GM21381 (cell line): ENCODE results near the gene VSX1.

Source experiments
- ATAC-seq: cut with Tn5 transposase; IDR thresholded peaks from one replicate; pipeline ENCODE4 v1.9.1; 2021; ENCODE audit warnings: mild to moderate bottlenecking, moderate library complexity; ENCODE audit not compliant: unreplicated experiment

VSX1 gene

DNA sequence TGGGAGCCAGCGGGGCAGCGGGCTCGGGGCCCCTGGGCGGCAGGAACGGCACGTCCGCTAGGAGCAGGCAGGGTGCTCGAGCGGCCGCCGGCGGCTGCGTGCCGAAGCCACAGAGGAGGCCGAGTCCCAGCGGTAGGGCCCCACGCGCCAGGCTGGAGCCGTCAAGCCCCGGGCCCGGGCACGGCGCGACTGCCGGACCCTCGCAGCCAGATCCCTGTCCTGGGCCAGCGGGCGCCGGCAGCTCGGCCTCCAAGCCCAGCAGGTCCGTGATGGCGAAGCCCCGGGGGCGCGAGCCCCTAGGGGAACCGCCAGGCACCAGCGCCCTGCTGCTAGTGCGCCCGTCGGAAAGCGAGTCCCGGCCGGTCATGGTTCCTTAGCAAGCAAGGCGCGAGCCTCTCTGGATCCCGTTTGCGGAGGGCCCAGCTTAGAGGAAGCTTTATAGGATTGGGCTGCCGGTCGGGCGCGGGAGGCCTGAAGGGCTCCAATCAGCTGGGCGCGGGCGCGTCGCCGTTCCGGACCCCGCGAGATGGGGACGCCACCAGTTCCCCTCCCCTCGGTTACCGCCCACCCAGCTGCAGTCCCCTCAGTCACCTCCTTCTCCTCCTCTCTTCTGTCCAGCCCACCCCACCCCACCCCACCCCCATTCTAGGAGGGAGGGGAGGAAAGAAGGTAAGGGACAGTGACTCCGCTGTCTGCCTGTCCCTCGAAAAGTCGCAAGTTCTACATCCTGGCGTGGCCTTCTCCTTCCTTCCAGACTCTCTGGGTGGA is at the start of gene VSX1:
Gene VSX1 (minus strand): TSS at position 412 of the 768 bp plus-strand sequence. CDS start 45 bp downstream, at position 367.
- no peak for ATAC-seq

DNA sequence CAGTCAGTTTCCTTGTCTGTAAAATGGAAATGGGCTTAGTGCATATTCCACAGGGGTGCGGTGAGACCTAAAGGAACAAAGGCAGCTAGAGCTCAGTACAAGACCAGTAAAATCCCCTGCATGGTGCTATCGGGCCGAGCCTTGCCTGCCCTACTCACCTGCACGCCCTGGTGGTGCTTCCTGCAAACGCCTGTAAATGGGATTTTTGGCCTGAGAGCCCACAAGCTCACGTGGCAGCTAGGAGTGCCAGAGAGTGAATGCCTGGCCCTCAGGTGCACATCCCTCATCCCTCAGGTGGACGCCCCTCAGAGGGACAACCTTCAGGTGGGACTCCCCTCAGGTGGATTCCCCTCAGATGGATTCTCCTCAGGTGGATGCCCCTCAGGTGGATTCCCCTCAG is 48.0 kb upstream of the VSX1 start:
- no peak for ATAC-seq

DNA sequence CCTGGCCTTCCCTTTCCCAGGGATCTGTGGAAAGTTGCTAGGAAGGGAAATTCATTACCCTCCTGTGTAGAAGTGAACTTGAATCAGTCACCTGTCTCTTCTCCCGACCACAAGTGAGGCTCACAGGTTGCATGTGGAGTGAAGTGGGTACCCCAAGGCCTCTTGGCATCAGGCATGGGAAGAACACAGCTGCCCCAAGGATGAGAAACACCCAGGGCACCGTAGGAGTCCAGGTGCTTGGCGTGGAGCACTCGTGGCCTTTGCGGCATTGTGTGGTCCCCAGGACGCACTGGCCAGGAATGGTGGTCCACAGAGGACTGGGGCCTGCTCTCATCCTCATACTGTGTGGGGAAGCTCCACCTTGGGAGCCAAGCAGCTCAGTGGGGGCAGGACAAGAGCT is 47.5 kb upstream of the VSX1 start:
- ATAC-seq: no peak

DNA sequence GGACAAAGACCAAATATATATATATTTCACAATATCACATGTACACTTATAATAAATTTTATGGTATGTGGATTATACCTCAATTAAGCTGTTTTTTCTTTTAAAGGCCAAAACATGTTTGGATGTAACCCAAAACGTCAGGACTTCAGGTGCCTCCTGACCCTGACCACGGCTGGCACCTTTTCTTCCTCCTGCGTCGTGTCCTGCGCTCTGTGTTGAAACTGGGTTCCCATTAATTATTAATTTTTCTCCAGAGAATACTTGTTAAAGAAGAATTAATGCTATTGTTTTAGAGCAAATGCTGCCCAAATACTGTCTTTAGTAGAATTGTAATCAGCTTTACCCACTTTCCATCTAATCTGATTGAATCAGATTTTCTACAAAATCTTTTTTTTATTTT is 46.7 kb upstream of the VSX1 start:
- no peak for ATAC-seq

DNA sequence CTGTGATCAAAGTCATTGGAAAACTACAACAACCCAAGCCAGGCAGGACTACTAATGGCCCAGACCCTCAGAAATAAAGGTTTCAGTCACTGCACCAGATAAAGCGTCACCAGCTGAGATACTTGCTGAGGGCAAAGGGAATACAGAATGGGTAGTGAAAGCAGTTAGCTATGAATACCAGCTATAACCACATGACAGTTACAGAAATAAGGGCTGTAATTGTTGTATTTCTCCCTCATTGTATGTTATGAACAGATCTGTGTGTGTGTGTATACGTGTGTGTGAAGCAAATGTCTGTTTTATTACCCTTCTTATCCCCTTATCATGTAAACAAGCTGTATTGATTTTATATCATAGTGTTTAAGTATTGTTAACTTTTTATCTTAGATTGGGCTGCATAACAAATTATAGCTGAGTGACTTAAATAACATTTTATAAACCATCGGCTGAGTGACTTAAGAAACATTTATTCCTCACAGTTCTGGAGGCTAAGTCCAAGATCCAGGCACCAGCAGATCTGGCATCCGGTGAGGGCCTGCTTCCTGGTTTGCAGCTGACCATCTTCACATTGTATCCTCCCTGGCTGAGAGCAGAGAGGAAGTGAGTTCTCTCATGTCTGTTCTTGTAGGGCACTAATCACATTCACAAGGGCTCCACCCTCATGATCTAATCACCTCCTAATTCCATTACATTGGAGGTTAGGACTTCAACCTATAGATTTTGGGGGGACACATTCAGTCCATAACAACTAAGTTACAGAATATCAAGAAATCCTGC is 46.0 kb upstream of the VSX1 start:
- ATAC-seq: no peak

DNA sequence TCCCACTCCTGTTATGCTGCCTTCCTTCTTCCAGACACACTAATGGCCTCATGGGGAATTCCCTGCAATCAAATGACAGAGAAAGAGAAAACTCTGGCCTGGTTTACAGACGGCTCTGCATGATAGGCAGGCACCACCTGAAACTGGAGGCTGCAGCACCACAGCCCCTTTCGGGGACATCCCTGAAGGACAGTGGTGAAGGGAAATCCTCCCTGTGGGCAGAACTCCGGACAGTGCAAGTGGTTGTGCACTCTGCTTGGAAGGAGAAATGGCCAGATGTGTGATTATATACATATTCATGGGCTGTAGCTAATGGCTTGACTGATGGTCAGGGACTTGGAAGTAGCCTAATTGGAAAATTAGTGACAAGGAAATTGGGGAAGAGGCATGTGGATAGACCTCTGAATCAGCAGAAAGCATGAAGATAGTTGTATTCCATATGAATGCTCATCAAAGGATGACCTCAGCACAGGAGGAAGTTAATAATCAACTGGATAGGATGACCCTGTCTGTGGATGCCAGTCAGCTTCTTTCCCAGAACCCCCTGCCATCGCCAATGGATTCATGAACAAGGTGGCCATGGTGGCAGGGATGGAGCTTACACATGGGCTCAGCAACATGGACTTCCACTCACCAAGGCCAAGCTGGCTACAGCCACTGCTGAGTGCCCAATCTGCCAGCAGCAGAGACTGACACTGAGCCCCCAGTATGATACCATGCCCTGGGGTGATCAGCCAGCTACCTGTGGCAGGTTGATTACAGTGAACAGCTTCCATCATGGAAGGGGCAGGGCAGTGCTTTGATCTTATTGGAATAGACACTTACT is 44.5 kb upstream of the VSX1 start:
- ATAC-seq: no peak

DNA sequence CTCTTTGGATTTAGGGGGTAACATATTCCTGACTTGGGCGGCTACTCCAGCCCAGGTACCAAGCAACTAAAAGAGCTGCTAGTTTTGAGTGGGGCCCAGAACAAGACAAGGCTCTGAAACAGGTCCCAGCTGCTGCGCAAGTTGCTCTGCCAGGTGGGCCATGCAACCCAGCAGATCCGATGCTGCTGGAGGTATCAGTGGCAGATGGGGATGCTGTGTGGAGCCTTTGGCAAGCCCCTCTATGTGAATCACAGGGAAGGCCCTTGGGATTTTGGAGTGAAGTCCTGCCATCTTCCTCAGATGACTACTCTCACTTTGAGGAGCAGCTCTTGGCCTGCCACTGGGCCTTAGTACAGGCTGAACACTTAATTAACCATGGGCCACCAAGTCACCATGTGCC is 43.7 kb upstream of the VSX1 start:
- no peak for ATAC-seq

DNA sequence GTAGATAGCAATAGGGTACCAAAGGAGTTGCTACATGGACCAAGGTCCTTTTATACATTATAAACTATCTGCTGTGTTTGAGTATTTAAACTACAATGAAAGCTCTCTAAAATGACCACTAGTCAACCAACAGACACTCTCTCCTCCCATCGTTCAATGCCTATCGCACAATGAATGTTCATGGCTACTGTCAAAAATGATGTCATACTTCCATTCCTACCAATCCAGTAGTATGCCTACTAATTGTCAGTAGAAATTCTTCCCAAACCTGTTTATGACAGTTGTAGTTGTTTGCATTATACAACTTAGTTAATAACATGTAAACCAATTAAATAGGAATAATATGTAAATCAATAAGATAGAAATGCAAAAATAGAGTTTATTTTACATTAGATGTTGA is 39.0 kb upstream of the VSX1 start:
- ATAC-seq: no peak

DNA sequence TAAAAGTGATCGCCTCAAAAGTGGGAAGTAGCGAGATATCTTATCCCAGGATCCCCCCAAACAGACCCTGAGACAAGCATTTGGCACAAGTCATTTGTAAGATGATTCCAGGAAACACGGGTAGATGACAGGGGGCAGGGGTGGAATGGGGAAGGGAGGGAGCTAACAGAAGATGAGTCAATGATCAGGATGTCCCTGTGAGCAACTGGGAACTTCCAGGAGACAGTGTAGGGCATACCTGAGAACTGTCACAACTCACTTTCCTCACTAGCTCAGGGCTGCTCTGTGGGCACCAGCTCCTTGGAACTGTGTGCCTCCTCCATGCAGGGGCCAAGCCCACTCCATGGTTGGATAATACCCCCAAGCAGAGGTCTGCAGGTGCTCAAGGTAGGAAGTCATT is 38.5 kb upstream of the VSX1 start:
- ATAC-seq: no peak

DNA sequence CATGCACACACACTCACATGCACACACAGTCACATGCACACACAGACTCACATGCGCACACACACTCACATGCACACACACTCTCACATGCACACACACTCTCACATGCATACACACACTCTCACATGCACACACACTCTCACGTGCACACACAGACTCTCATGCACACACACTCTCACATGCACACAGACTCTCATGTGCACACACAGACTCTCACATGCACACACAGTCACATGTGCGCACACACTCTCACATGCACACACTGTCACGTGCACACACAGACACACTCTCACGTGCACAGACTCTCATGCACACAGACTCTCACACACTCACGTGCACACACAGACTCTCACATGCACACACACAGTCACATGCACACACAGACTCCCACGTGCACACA is 36.6 kb upstream of the VSX1 start:
- no peak for ATAC-seq

DNA sequence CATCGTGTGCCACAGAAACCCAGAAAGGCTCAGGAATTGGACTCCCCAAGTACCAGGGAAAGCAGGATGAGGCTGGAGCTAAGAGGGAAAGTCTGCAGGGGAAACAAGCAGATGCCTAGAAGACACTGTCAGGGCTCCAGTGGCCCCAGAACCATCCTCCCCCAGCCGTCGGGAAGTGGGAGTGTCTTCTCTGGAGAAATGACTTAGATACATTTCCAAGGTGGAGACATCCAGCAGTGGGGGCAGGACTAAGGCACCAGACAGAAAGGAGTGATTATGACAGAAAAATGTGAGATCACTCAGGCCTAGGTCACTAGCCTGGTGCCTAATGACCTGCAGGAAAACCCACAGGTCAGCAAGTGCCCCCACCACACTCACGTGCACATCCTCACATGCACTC is 36.0 kb upstream of the VSX1 start:
- ATAC-seq: no peak

DNA sequence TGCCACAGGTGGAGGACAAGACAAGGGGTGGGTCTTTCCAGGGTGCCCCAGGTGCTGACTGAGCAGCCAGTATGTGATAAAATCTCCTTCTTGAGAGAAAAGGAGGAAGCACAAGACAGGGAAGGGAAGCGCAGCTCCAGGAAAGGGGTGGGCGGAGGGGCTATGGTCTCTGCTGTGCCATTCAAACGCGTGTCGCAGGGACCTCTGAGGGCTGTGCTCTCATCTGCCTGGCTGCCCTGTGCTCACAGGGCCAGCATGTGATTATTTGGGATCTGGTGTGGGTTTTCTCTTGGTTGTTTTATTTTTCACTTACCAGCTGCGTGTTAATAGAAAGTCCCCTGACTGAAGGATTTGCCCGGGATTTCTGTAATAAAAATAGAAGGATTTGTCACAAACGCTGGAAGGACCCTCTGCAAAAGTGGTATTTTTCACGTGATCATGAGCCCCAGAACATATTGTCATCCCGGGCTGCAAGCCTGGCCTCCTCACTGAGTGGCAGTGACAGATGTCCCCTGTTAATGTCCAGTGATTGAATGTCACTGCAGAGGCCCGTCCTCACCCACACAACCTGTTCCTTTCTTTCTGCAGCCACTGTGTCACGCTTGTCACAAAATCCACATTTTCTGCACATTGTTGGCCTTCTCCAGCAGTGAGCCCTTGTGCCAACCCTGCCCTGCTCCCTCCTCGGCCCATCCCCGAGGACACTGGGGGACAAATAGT is 35.0 kb upstream of the VSX1 start:
- ATAC-seq: no peak

DNA sequence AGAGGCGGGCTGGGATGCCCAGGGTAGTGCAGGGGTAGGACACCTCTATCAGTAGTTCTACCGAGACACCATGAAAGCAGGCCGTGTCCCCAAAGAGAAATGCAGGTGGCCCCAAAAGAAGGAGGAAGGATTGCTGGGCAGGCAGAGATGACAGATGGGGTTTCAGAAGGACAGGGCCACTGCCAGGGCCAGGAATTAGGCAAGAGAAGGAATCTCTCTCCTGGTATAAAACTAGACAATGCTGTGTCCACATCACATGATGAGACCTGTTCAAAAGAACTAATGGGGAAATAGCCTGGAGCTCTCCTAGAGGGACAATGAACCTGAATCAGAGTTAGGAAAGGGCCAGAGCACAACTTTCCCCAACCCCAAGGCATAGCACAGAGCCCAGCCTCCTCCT is 21.6 kb upstream of the VSX1 start:
- ATAC-seq: no peak

DNA sequence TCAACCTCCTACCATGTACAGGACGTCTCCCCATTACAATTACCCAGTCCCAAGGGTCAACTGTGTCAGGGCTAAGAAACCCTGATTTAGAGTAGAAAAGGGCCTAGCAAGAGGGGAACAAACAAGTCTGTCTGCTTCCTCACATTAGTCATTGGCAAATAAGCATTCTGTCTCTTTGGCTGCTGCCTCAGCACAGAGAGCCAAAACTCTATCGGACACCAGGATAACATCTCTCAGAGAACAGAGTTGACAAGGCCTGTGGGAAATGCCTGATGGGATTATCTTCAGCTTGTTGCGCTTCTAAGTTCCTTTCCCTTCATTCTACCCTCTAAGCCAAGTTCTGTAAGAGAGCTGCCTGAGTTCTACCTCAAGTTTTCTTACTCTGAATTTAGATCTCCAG is 19.0 kb upstream of the VSX1 start:
- no peak for ATAC-seq

DNA sequence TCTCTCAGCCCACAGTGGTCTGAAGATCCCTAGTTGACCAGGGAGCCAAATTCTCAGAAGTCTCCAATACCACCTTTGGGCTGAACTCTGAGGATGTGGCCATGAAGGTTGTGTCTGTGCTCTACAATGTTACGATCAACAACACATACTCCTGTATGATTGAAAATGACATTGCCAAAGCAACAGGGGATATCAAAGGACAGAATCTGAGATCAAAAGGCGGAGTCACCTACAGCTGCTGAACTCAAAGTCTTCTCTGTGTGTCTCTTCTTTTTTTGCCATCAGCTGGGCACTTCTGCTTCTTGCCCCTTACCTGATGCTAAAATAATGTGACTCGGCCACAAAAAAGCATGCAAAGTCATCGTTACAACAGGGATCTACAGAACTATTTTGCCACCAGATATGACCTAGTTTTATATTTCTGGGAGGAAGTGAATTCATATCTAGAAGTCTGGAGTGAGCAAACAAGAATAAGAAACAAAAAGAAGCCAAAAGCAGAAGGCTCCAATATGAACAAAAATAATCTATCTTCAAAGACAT is 17.7 kb upstream of the VSX1 start:
- no peak for ATAC-seq

DNA sequence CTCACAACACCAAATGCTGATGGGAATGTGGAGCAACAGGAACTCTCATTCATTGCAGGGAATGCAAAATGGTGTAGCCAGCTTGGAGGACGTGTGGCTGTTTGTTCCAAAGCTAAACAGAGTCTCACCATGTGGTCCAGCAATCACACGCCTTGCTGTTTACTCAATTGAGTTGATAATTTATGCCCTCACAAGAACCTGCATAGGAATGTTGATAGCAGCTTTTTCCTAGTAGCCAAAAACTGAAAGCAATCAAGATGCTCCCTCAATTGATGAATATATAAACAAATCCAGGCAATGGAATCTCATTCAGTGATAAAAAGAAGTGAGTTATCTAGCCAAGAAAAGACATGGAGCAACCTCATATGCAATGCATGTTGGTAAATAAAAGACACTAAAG is 15.6 kb upstream of the VSX1 start:
- ATAC-seq: no peak

DNA sequence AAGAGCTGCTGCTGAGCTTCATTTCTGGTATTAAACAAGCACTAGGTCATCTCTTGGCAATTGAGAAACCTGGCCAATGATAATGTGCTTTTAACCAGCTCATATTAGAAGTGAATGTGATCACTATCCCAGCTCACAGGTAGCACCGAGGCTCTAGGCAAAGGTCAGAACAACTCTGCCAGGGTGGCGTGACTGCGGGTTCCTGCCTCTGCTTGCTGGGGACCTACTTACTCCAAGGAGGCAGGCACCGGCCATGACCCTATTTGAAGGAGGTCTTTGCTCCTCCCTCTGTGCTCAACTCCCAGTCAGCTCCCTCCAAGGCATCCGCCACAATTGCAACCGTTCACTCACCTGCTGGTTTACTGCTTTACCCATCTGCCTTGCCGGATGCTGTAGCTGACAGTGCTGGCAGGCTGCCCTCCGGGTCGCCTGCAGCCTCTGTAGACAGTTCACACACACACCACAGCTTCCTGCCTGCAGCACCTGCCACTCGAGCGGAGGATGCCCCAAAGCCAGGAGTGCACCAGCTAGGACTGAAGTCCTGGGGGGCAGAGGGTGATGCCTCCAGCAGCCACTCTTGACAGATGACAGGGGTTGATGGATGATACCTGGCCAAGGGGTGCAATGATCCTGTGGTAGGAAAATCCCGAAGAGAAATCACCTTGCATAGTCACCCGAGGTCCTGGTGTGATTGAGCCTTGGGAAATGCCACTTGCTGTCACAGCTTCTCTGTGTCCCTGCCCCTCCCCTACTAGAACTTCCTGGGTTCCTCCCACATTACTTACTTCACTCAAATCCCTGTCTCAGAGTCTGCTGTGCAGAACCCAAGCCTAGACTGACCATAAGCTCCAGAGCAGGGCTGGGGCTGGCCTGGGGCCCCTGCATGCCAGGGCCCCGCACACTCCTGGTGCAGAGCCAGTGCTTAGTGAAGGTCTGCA is 8.8 kb upstream of the VSX1 start:
- peak; percentile 89 for ATAC-seq

DNA sequence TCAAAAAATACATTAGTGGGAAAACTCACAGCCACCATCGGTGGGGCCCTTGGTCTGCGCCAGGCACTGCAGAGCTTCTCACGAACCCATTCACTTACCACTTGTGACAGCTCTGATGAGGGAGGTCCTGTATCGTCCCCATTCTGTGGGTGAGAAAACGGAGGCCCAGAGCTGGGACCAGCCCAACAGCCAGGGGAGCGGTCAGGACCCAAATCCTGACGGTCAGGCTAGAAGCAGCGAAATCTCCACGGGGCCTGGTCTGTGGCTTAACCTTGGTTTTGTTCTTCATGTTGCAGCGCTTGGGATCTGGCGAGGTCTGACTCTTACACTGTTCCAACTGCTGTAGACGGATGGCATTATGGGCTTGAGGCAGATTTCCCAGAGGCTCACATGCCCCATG is 7.7 kb upstream of the VSX1 start:
- no peak for ATAC-seq

DNA sequence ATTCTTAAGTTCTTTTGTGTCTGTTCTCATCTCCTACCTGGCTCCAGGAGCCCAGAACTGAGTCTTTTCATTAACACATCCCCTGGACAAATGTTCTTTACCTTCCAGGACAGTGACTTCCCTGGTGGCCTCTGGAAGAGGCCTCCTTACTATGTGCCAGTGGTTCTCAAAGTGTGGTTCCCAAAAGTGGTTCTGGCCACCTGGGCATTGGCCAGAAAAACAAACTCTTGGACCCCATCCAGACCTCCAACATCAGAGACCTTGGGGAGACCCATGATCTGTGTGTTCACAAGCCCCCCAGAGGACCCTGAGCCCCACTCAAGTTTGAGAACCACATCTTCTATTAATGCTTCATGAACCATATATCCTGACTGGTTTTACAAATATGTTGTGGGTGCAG is 7.2 kb upstream of the VSX1 start:
- no peak for ATAC-seq

DNA sequence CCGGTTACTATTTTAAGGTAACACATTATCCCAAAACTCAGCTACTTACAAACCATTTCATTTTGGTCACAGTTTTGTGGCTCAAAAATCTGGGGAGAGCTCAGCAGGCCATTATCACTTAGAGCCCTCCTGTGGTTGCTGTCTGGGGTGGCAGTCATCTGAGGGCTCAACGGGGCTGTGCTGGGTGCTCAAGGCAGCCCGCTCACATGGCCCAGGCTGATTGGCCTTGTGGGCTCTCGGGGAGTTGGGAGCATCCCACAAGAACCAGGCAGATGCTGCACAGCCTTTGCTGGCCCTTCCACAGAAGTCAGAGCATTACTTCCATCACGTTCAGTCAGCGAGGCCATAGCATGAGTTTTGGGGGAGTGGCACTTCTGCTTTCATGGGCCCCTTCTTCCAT is 6.3 kb upstream of the VSX1 start:
- no peak for ATAC-seq
